Stimulated activated naive CD8-positive, alpha-beta T cell treated with anti-CD3 and anti-CD28 coated beads, Interleukin-15, amount 100 ng/mL, for 72 hours (primary cell): Measurements from ENCODE around the gene BEGAIN.

Experiments
- ATAC-seq: fragments of 150-1000 bp; cut with Tn5 transposase; 2 replicates; pipeline ENCODE4 v1.10.0; 2021; ENCODE audit warnings: mild to moderate bottlenecking, moderate library complexity
- DNase-seq, 2 donors: peaks; one replicate each; pipeline ENCODE4 v3.0.0; 2021 to 2022
- H3K27ac Mint-ChIP-seq, 2 donors: one replicate each; pipeline ENCODE4 v1.8.0; 2022; ENCODE audit warnings: mild to moderate bottlenecking in 2 of 2, mixed read lengths in 2 of 2, moderate library complexity in 2 of 2
- H3K27me3 Mint-ChIP-seq: one replicate; pipeline ENCODE4 v1.8.0; 2022; ENCODE audit warnings: mixed read lengths
- H3K4me1 Mint-ChIP-seq: one replicate; pipeline ENCODE4 v1.8.0; 2022; ENCODE audit warnings: mild to moderate bottlenecking, mixed read lengths
- H3K4me3 Mint-ChIP-seq, 2 donors: one replicate each; pipeline ENCODE4 v1.8.0; 2022; ENCODE audit warnings: mild to moderate bottlenecking in 2 of 2, mixed read lengths in 2 of 2, moderate library complexity in 1 of 2
- H3K9me3 Mint-ChIP-seq, 2 donors: one replicate each; pipeline ENCODE4 v1.8.0; 2022; ENCODE audit warnings: mixed read lengths in 2 of 2

The BEGAIN gene

GRCh38 chr14:100488057-100488456 lies 99.2 kb downstream of the BEGAIN start:
- H3K4me3 Mint-ChIP-seq = no peak overlapping the region
- H3K27me3 Mint-ChIP-seq = no peaks in the 10 kb centered on the region
- ATAC-seq (peak; percentile 39), DNase-seq (no peak)
- H3K9me3 Mint-ChIP-seq = no peaks in the 10 kb centered on the region
- H3K4me1 Mint-ChIP-seq = peaks cover 22% of the 10 kb centered on the region
- H3K27ac Mint-ChIP-seq = no peak overlapping the region

- H3K9me3 Mint-ChIP-seq = no peaks in the 10 kb centered on the region
- ATAC-seq (no peak), DNase-seq (no peak)
- no peak overlapping the region for H3K4me3 Mint-ChIP-seq
- H3K4me1 Mint-ChIP-seq = peaks cover 22% of the 10 kb centered on the region
- H3K27ac Mint-ChIP-seq = no peak overlapping the region
- H3K27me3 Mint-ChIP-seq = no peaks in the 10 kb centered on the region
Observed at GRCh38 chr14:100487304-100487703, 99.9 kb downstream of the BEGAIN start.
